HG03196 (cell line): Measurements from ENCODE around the gene GATAD2A.

Source experiments
- ATAC-seq: cut with Tn5 transposase; IDR thresholded peaks from one replicate; pipeline ENCODE4 v1.9.1; 2021; ENCODE audit not compliant: unreplicated experiment

The GATAD2A gene

DNA sequence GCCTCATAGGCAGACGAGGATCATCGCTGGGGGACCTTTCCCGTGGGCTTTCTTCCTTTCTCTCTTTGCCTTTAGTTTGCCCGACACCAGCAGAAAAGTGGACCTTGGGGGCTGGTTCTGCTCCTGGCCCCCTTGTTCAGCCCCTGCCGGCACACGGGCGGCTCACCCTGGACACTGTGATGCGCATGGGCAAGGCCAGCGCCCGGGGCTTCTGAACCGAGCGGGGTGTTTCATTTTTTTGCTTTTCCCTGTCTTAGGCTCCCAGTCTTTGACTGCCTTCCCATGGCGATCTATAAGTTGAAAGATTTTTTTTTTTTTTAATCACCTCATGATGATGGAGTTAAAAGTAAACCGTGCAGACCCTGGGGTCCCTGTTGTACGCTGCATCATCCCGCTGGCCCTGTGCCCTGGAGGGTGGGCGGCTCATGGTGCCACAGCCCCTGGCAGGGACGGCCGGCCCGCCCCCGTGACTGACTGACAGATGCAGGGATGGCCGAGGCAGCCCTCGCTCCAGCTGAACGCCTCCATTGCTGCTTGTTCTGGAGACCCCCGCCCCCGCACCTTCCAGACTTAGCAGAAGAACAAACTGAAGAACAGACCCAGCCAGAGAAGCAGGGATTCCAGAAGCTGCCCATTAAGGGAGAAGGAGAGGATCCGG, 100.3 kb downstream of the GATAD2A start:
- ATAC-seq, result no peak

DNA sequence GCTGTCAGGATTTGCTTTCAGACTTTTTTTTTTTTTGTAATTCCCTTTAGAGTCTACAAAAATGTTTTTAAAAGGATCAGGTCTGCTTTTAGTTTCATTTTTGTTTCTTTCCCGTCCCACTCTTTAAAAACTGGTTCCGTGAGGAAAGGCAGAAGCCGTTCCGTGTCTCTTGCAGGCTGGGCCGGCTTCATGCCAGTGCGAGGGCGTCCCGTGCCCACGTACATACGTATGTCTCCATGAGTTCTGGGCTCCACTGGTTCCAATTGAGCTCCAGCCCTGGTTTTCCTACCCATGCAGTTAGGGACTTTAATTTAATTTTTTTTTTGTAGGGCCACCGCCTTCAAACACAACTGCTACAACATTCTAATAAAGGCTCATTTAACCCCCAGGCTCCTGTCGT, 101.1 kb downstream of the GATAD2A start:
- no peak for ATAC-seq

DNA sequence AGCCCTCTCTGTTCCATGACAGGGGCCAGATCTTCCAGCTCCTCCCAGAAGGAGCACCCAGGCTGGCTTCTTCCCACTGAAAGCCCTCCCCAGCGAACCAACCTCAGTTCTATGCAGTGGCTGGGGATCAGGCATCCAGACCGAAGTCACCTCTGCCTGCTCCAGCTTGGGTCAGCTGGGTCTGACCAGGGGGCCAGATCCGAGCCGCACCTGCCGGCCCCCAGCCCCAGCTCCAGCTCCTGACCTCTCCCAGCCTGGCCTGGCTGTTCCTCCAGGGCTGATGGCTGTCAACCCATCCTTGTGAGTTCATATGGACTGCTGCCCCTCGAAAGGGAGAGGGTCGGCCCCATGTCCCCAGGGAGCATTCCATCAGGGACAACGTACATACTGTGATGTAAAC, 101.9 kb downstream of the GATAD2A start:
- ATAC-seq, result no peak

DNA sequence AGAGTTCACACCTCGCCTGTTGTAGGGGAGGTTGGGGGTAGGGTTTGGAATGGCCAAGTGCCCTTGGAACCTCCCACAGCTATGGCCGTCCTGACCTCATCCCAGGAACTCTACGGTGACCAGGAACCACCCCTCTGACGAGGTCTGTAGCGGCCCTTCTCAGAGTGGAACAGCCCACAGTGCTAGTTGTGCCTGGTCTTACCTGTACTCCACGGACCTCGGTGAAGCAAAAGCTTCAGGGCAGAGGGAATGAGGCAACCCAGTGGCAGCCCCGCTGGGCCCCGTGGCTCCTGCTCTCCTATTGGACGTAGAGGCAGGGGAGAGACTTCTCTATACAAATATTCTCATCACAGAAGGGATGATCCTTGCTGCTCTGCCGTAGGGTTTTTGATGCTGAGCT, 102.7 kb downstream of the GATAD2A start:
- ATAC-seq, result no peak

DNA sequence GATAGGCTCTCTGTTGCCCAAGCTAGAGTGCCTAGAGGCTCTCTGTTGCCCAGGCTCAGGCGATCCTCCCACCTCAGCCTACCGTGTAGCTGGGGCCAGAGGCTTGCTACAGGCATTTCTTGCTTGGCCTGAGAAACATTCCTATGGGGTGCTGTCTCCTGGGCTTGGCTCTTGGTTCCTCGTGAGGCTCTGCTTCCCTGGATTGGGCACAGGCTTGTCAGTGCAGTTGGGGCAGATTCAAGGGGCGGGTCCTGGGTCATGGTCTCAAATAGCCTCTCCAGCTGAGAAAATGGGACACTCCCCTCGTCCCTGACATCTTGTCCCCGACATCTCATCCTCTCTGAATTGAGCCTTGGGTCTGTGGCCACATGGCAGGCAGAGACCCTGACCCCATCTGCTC, 105.0 kb downstream of the GATAD2A start:
- ATAC-seq, result no peak

DNA sequence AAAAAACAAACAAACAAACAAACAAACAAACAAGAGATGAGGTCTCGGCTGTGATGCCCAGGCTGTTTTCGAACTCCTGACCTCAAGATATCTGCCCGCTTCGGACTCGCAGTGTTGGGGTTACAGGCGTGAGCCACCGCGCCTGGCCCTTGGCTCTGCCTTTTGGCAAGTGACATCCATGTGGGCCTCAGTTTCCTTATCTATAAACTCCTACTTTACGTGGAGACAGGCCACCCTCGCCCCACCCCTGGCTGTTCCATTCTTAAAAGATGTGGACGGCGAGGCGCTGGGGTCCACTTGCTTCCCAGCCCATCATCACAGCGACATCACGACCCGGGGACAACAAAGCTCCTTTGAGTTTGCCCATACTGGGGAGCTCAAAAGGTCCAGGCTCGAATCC, 108.2 kb downstream of the GATAD2A start:
- ATAC-seq, result no peak

DNA sequence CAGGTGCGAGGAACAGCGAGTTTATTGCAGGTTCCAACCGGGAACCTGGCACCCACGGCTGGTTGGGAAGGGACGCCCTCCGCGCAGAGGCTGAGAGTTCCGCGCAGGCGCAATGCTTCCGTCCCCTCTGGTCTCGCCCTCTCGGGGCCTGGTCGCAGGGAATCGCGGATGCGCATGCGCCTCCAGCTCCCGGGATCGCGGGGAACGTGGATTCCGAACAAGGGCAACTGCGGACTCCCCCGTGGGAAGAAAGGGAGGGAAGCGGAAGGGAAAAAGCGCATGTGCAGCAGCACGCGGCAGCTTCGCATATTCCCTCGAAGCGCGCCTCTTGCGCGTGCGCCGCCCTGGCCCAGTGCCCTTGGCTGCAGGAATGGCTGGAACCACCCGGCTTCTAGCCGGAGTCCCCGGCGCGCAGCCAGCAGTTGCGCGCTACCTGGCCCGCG, 108.8 kb downstream of the GATAD2A start:
- ATAC-seq, result no peak

DNA sequence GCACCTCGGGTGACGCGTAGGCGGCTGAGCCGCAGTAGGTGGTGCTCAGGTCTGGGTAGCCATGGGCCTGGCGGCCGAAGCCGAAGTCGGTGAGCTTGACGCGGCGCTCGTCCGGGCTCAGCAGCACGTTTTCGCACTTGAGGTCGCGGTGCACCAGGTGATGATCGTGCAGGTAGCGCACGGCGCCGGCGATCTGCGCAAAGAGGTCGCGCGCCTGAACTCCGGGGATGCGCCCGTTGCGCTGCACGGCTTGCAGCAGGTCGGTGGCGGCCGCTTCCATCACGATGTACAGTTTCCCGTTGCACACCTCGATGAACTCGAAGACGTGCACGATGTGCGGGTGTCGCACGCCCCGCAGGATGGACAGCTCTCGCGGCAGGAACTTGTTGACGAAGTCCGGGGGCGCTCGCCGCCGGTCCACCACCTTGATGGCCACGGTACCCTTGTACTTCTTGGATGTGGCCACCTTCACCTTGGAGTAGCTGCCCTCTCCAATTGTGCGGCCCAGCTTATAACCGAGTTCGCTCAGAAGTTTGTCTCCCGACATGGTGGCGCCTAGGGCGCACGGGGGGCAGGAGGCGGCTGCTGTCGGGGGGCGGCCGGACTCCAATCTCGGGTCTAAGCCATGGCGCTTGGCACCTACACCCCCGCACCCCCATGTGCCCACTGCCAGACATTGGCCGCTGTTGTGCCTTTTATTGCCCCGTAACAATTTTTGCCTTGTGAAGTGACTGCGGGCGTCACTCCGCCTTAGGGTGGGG, 109.6 kb downstream of the GATAD2A start, which contains the start of gene TSSK6:
TSS of gene TSSK6 (minus strand) at position 668 of the 761 bp plus-strand sequence. CDS start at position 547, 121 bp downstream.
- no peak for ATAC-seq

DNA sequence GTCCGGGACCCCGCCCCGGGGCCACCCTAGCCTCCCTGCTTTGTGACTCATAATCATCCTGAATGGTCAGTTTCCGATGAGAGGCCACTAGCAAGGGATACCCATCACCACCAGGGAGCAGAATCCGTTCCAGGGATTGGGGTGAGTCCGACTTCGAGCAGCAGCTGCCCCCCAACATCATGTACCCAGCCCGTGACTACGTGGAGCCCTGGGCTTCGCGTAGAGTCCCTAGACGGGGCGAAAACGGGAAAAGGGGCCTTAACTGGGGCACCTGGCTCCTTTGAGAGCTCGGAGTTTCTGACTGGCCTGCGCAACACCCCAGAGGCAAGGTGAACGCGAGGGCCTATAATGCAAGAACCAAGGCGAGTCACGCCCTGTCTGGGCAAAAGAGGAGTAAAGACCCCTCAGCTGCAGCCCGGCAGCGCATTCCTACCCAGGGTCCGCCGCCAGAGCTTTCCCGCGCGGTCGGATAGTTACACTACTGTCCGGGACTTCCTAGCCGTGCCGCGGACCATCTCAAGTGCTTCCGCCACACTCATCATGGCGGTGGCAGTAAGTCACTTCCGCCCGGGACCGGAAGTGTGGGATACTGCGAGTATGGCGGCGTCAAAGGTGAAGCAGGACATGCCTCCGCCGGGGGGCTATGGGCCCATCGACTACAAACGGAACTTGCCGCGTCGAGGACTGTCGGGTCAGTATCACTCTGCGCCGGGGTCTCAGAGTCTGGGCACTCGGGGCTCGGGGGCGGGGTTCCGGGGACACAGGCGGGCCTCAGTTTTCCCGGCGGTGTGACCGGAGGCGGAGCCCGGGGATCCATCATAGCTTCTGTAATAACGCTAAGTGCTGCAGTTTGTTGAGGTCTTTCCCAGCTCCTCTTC, 110.4 kb downstream of the GATAD2A start, which contains the start of gene NDUFA13:
TSS of gene NDUFA13 (plus strand) at position 584 of the 878 bp plus-strand sequence. CDS start at position 598, 14 bp downstream.
- ATAC-seq, result peak; percentile 90

DNA sequence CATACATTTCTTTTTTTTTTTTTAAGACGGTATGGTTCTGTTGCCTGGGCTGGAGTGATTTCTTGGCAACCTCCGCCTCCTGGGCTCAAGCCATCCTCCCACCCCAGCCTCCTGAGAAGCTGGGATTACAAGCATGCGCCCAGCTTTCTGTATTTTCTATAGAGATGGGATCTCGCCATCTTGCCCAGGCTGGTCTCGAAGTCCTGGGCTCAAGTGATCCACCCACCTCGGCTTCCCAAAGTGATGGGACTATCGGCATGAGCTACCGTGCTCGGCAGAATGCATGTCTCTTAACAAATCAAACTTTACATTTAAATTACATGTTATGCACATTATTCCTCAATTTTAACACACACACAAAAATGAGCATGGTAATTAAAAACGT, 111.8 kb downstream of the GATAD2A start:
- no peak for ATAC-seq

DNA sequence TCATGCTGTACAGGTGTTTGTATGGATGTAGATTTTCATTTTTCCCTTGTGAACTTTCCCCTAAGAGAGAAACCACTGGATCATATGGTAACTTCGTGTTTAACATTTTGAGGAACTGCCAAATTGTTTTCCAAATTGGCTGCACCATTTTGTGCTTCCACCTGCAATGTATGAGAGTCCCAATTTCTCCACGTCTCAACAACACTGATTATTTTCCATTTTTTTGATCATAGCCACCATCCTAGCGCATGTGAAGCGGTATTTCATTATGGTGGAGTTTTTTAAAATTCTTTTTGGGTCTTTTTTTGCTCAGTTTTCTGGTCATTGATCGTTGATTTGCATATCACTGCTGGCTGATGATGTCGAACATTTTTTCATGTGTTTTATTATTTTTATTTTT, 115.5 kb downstream of the GATAD2A start:
- no peak for ATAC-seq

DNA sequence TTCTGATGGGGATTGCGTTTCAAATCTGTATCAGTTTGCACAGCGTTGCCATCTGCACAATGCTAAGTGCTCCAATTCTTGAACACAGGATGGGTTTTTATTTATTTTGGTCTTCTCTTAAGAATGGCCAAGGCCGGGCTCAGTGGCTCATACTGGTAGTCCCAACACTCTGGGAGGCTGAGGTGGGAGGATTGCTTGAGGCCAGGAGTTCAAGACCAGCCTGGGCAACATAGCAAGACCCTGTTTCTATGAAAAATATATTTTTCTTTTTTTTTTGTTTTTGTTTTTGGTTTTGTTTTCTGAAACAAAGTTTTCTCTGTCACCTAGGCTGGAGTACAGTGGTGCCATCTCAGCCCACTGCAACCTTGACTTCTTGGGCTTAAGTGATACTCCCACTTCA, 117.7 kb downstream of the GATAD2A start:
- no peak for ATAC-seq

DNA sequence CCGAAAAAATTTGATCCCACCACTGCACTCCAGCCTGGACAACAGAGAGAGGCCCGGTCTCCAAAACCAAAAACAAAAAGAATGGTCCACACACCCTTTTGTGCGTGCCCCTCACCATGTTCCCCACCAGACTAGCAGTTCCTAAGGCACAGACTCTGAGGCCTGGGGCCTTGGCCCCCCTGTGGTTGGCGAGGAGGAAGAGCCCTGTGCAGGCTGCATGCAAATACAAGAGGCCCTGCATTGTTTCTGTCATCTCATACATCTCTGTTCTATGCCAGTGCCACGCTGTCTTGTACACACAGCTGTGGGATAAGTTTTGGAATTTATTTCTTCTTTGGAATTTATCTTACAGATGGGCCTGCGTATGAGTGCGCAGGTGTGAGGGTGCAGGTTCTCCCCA, 118.6 kb downstream of the GATAD2A start:
- no peak for ATAC-seq

DNA sequence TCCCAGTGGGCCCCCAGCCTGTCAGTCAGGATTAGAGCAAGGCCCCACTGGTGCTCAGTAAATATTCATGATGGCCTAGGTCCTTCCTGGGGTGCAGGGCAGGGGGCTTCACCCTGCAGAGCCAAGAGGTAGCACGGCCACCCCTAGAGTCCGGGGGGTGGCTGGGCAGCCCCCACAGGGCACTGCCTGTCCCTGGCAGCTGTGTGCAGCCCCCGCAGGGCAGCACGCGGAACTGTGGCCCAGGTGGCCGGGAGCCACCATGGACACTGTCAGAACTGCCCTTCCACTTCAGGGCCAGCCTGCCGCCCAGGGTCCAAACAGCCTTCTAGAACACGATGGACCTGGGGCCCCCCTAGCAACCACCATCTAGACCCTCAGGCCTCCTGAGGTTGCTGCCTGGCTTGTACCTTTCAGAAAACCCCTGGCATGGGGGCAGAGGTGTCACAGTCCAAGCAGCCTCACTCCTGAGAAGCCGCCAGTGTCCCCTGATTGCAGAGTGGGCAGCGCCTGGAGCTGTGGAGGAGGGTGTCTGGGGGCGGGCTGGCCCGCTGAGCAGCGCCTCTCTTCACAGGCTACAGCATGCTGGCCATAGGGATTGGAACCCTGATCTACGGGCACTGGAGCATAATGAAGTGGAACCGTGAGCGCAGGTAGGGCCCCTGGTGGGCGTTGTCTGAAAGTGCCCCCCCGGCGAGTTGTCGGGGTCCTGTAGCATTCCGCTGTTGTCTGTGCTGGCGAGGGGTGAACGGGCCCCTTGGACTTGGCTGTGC, 120.3 kb downstream of the GATAD2A start:
- no peak for ATAC-seq

DNA sequence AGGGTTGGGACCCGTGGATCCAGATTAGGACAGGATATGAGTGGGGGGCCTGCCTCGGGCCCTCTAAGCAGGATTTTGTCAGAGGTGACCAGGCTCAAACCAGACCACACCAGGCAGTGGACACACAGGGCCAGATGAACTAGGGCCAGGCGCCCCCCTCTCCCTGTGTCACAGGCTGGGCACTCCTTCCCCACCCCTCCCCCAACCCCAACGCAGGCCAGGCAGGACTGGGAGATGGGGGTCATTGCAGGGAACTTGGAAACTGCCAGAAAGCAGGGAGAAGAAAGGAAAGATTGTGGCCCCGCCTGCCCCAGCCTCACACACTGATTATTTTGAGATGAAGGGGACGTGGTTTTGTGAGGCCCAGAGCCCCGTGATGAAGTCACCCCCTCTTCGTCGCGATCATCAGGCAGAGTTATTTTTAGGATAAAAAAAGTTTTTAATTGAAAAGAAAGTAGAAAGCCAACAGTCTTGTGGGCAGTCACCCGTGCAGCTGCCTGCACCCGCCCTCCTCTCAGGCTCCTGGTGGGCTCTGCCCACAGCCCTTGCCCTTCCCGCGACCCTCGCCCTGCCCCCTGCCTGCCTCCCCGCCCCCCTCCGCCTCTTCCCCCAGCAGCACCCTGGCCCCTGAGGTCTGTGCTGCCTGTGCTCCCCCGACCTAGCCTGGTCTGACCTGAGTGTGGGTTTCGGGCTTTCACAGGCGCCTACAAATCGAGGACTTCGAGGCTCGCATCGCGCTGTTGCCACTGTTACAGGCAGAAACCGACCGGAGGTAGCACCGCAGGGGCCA, 121.3 kb downstream of the GATAD2A start:
- no peak for ATAC-seq

DNA sequence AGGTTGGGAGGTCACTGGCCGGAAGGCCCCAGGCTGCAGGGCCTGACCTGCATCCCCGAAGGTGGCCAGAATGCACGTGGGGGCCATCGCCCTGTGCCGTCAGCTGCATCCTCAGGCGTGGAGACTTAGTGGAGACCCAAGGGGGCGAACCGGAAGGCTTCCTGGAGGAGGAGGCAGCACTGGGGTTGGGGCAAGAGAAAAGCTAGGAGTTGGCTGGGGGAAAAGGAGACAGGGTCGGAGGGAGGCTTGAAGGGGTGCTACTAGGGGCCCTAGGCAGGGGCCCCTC, 121.8 kb downstream of the GATAD2A start:
- no peak for ATAC-seq

DNA sequence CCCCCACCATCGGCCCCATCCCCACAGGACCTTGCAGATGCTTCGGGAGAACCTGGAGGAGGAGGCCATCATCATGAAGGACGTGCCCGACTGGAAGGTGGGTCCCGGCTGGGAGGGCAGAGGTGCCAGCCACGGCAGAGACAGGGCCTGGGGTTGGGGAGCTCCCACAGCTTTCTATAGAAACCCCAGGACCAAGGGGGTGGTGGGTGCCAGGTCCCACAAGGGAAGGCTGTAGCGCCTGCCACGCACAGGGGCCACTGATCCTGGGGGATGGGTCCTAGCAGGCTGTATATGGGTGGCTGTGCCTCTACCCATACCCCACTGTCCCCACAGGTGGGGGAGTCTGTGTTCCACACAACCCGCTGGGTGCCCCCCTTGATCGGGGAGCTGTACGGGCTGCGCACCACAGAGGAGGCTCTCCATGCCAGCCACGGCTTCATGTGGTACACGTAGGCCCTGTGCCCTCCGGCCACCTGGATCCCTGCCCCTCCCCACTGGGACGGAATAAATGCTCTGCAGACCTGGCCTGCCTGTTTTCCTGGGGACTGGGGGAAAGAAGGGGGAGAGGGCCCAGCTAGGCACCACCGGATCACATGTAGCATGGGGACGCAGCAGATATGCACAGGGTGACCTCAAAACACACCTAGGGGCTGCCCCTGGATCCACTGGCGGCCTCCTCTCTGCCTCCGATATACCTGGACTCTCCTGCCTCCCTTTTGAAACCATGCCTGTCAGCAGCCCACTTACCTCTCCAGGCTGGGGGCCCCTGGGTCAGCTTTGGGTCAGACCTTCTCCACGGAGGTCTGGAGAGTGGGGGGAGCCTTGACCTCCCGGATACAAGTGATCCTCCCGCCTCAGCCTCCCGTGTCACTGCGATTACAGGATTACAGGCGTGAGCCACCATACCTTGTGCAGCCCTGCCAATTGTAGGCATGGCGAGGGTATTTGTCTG, 122.5 kb downstream of the GATAD2A start:
- ATAC-seq, result no peak

DNA sequence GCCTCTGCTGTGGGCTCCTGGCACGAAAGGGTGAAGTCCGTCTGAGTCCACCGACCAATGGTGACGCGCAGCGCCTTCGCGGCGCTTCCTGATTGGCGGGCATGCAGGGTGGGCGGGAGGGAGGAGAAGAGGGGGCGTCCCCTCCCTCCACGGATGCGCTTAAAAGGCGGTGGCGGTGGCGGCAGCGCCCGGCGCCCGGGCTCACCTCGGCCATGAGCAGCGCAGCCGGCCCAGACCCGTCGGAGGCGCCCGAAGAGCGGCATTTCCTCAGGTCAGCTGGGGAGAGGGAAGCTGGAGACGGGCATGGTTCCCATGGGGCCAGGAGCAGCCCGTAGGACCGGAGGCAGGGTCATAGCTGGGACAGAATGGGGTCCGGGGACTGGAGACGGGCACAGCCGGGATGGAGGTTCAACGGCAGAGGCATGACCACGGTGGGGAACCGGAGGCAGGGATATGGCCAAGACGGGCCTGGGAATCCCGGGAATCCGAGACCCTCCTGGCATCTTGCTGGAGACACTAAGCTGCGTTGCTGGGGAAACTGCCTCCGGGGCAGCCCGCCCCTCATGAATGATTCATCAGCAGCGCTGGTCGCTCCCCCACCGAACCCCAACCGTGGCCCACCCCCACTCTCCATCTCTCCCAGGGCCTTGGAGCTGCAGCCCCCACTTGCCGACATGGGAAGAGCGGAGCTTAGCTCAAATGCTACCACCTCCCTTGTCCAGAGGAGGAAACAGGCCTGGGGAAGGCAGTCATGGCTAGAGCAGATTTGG, 123.4 kb downstream of the GATAD2A start, which contains the start of gene YJEFN3:
TSS of gene YJEFN3 (plus strand) at position 191 of the 770 bp plus-strand sequence. CDS start at position 213, 22 bp downstream.
- no peak for ATAC-seq
